NCI-H510A (cell line): ENCODE measurements around the gene HYAL3.
"Not testable (repeated sequence)": the region's sequence is repeated elsewhere in the genome, so short reads cannot be mapped to it uniquely, and the experiment has no call there.

Experiments used
- DNase-seq: peaks from one replicate; lab custom pipeline; 2025; lab: John Stamatoyannopoulos, UW

Gene HYAL3

GRCh38 chr3:50314816-50315215 lies 15.6 kb upstream of the HYAL3 start:
- no peak for DNase-seq

- DNase-seq, result no peak
Measured at GRCh38 chr3:50314342-50314741, 15.1 kb upstream of the HYAL3 start.

- not testable (repeated sequence) for DNase-seq
Measured at GRCh38 chr3:50312041-50312440, 12.8 kb upstream of the HYAL3 start.

GRCh38 chr3:50304601-50305000 lies 5.4 kb upstream of the HYAL3 start:
- no peak for DNase-seq

GRCh38 chr3:50303013-50303815 lies 4.0 kb upstream of the HYAL3 start, which contains the start of gene HYAL1:
TSS of gene HYAL1 (minus strand) at chr3:50303574. CDS start at chr3:50302956, 618 bp downstream.
- no peak for DNase-seq

GRCh38 chr3:50302095-50303012 lies 3.1 kb upstream of the HYAL3 start:
- DNase-seq, result no peak

GRCh38 chr3:50300681-50301254 lies 1.6 kb upstream of the HYAL3 start:
- DNase-seq, result no peak

GRCh38 chr3:50299929-50300680 lies 900 bp upstream of the HYAL3 start:
- DNase-seq, result no peak

- no peak for DNase-seq
Measured at GRCh38 chr3:50299638-50299928, 378 bp upstream of the HYAL3 start.

- no peak for DNase-seq
Measured at GRCh38 chr3:50297896-50298725, 1.1 kb downstream of the HYAL3 start.

GRCh38 chr3:50297384-50297775 lies 1.8 kb downstream of the HYAL3 start:
- DNase-seq, result no peak

- no peak for DNase-seq
Measured at GRCh38 chr3:50296721-50297383, 2.4 kb downstream of the HYAL3 start.

- DNase-seq, result no peak
Measured at GRCh38 chr3:50295553-50296431, 3.4 kb downstream of the HYAL3 start.

GRCh38 chr3:50294492-50295403 lies 4.5 kb downstream of the HYAL3 start:
- no peak for DNase-seq

GRCh38 chr3:50294089-50294488 lies 5.1 kb downstream of the HYAL3 start:
- no peak for DNase-seq

GRCh38 chr3:50293079-50293801 lies 6.0 kb downstream of the HYAL3 start:
- no peak for DNase-seq

- peak; percentile 86 for DNase-seq
Measured at GRCh38 chr3:50292159-50293078, 6.8 kb downstream of the HYAL3 start, which contains the start of gene IFRD2. TSS of gene IFRD2 (minus strand) at chr3:50292429. CDS start at chr3:50292274, 155 bp downstream.
